ENCODE data around the gene CCDC190.
"Not testable (repeated sequence)": the region's sequence is repeated elsewhere in the genome, so short reads cannot be mapped to it uniquely, and the experiment has no call there.

CCDC190 gene

GRCh38 chr1:162877412-162877811, 16.4 kb upstream of the CCDC190 start:
- no peak for DNase-seq (ENCODE audit: low spot score)

GRCh38 chr1:162876751-162877150, 15.8 kb upstream of the CCDC190 start:
- DNase-seq (ENCODE audit: low spot score) = no peak

- no peak for DNase-seq (ENCODE audit: low spot score)
Observed at GRCh38 chr1:162873671-162874666, 13.0 kb upstream of the CCDC190 start.

GRCh38 chr1:162872981-162873380, 12.0 kb upstream of the CCDC190 start:
- DNase-seq (ENCODE audit: low spot score) = no peak

DNA sequence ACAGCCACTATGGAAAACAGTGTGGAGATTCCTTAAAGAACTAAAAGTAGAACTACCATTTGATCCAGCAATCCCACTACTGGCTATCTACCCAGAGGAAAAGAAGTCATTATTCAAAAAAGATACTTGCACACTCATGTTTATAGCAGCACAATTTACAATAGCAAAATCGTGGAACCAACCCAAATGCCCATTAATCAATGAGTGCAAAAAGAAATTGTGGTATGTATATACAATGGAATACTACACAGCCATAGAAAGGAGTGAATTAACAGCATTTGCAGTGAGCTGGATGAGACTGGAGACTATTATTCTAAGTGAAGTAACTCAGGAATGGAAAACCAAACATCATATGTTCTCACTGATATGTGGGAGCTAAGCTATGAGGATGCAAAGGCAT, 10.4 kb upstream of the CCDC190 start:
- not testable (repeated sequence) for DNase-seq (ENCODE audit: low spot score)

GRCh38 chr1:162868972-162869371, 8.0 kb upstream of the CCDC190 start:
- no peak for DNase-seq (ENCODE audit: low spot score)

GRCh38 chr1:162861625-162862024, 650 bp upstream of the CCDC190 start:
- DNase-seq (ENCODE audit: low spot score) = no peak

GRCh38 chr1:162859191-162859590, 1.8 kb downstream of the CCDC190 start:
- DNase-seq (ENCODE audit: low spot score) = no peak

DNA sequence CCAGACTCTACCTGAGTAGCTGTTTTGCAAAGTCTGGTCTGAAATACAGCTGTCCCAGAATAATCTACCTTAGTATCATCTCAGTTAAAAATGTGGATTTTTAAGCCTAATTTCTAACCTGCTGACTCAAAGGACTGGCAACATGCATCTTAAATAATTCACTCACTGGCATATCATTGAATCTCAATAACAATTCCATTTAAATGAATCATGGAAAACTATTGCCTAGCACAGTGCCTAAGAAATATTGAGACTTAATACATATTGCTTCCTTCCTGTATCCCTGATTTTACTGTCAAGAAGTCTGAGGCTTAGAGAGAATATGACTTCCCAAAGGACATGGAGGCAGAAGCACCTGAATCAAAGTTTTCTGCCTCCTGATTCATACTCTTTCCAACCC, 3.1 kb downstream of the CCDC190 start:
- no peak for DNase-seq (ENCODE audit: low spot score)

DNA sequence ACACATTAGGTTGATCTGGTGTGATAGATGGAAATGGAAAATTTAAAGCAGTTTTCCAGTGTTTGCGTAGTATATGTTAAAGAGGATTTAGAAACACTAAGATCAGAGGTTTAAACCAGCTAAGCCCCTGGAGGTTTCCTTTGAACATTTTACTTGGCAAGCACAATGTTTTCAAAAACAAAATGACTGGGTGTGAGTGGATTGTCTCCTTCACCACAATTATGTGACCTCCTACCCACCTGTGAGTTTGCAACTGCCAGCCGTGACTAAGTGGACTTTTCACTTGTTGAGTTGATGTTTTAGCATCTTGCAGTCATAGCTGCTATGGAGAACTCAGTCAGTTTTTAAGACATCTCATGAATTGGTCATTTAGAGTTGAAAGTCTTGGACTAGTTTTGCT, 4.7 kb downstream of the CCDC190 start:
- DNase-seq (ENCODE audit: low spot score) = no peak

DNA sequence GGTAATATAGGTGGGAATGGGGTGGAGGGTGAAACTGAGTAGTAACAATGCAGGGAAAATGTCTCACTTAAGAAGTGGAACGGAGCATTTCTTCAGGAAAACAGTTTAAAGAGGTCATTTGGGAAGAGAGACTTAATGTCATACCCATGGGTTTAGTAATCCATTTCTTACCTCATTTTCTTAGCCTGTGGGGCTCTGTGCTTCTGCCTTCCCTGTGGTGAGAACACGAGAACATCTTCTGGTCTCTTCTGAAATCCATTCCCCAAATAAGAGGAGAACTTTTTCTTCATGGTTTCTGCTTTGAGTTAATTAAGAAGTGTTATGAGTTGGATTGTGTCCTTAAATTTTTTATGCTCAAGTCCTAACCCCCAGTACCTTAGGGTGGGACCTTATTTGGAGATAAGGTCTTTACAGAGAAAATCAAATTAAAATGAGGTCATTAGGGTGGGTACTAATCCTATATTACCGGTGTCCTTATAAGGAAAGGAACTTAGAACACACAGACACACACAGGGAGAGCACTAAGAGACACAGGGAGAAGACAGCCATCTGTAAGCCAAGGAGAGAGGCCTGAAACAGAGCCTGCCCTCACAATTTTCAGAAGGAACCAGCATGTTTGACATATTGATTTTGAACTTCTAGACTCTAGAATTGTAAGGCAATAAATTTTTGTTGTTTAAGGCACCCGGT, 5.4 kb downstream of the CCDC190 start:
- no peak for DNase-seq (ENCODE audit: low spot score)

GRCh38 chr1:162854245-162854882, 6.6 kb downstream of the CCDC190 start:
- peak; percentile 64 for DNase-seq (ENCODE audit: low spot score)

GRCh38 chr1:162851341-162851740, 9.6 kb downstream of the CCDC190 start:
- no peak for DNase-seq (ENCODE audit: low spot score)

- DNase-seq (ENCODE audit: low spot score) = no peak
Observed at GRCh38 chr1:162849711-162850110, 11.3 kb downstream of the CCDC190 start.

GRCh38 chr1:162847839-162848453, 13.0 kb downstream of the CCDC190 start:
- peak; percentile 75 for DNase-seq (ENCODE audit: low spot score)

DNA sequence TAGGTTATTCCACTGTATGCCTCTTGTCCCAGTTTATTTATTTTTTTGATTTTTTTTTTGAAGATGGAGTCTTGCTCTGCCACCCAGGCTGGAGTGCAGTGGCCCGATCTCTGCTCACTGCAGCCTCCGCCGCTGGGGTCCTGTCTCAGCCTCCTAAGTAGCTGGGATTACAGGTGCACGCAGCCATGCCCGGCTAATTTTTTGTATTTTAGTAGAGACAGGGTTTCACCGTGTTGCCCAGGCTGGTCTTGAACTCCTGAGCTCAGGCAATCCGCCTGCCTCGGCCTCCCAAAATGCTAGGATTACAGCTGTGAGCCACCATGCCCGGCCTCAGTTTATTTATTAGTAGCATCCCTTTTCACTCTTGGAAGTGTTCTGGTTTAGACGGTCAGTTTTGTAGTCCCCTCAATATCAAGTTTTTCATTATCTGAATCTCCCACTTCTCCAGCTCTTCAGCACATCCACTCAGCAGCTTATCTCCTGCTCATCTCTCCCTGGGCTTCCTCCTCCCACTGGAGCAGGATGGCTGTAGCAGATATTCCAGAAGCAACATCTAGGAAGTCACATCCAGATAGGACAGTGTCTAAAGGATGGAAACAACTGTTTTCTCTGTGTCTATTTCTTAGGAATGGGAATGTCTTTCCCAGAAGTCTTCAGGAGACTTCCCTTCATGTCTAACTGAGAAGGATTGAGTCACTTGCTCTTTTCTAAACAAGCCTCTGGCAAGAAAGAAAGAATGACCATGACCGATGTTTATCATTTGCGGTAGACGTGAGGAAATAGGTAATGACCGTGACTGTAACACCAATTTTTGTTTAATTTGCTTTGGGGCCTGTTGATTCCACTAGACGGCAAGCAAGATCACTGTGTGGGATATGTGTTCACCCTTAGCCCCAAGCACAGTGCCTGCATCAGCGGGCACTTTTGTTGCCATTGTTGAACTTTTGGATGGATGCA, 14.4 kb downstream of the CCDC190 start:
- DNase-seq (ENCODE audit: low spot score) = no peak

DNA sequence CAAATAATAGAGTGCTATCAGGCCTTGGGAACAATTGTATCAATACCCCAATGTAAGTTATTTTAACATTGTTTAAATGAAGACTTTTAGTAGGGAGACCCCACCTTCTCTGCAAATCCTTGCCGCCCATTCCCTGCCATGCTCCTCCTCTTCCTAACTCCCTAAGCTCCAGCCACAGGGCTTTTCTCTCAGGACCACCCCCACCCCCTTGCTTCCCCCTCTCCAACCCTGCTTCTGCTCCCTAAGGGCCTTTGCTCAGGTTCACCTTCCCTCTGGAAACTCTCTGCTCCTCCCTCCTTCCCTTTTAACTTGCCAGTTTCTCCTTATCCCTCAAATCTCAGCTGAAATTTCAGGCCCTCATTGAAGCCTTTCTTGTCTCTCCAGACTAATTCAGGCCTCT, 16.8 kb downstream of the CCDC190 start:
- DNase-seq (ENCODE audit: low spot score) = no peak

DNA sequence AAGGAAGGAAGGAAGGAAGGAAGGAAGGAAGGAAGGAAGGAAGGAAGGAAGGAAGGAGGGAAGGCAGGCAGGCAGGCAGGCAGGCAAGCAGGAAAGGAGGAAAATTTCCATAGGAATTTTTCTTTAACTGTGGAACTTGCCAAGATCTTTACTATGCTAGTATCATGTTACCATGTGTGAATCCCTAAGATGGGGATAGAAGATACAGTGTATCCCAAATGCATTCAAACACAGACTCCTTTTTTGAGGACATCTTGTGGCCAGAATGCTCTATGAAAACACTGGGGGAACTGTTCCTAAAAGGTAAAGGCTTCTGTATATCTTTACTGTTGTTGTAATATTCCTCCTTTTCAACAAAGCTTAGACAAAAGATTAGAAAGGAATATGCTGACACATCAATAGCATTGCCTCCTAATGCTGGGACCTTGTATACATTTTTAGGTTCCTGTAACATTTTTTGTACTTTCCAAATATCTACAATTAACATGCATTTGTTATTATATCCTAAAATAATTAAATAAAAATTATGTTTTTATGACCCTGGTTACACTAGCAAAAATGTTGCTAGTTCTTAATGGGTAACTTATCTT, 20.6 kb downstream of the CCDC190 start:
- no peak for DNase-seq (ENCODE audit: low spot score)

GRCh38 chr1:162838863-162839262, 22.1 kb downstream of the CCDC190 start:
- no peak for DNase-seq (ENCODE audit: low spot score)

- DNase-seq (ENCODE audit: low spot score) = no peak
Observed at GRCh38 chr1:162835157-162835899, 25.6 kb downstream of the CCDC190 start.
